A549 treated with RU486 at 1 μM for 4 hours (cell line): ENCODE data around the gene SLC32A1. TPM values are rescaled to one million over a fixed set of nuclear protein-coding genes. Genes with fewer than 3 reads are reported as not detected.

ENCODE experiments used
- total RNA-seq: library from RNA; stranded (reverse); fragments of 200-300 nt; extraction: Qiagen RNA extraction; gene quantifications from 5 replicates; pipeline ENCODE4 v1.2.3, GENCODE V29; 2022; ENCODE audit warnings: low read depth

The SLC32A1 gene
- total RNA-seq, result 0.09 TPM in 1 of 5 replicates, not detected in the others

GRCh38 chr20:38723848-38724625 lies at the start of gene SLC32A1:
Gene SLC32A1, plus strand, starts transcription at chr20:38724486. Its CDS starts 239 bp downstream, at chr20:38724725.

GRCh38 chr20:38748097-38748860 lies 24.0 kb downstream of the SLC32A1 start, which contains the start of gene ACTR5:
Gene ACTR5, plus strand, starts transcription at chr20:38748460. Its CDS starts 19 bp downstream, at chr20:38748479.

Other genes starting within 250 kb of the SLC32A1 start
- not detected in 5 replicates for gene ADIG, start 143.3 kb upstream of the SLC32A1 start, total RNA-seq
- gene ARHGAP40, start 122.7 kb upstream of the SLC32A1 start, total RNA-seq, result not detected in 5 replicates
- 8.7 to 10.7 TPM (median 9.9 TPM) in 5 replicates for gene ACTR5, start 24.0 kb downstream of the SLC32A1 start, total RNA-seq
- 0.06 to 0.27 TPM (median 0.16 TPM) in 5 replicates for gene PPP1R16B, start 81.2 kb downstream of the SLC32A1 start, total RNA-seq
- gene FAM83D, start 201.9 kb downstream of the SLC32A1 start, total RNA-seq, result 57.5 to 78.2 TPM (median 64.8 TPM) in 5 replicates
- gene DHX35, start 237.9 kb downstream of the SLC32A1 start, total RNA-seq, result 7.5 to 8.8 TPM (median 8.0 TPM) in 5 replicates